HG02981 (cell line): ENCODE data around the gene PPDPF.
"Not testable (repeated sequence)": the region's sequence is repeated elsewhere in the genome, so short reads cannot be mapped to it uniquely, and the experiment has no call there.

Source experiments
- ATAC-seq: cut with Tn5 transposase; IDR thresholded peaks from one replicate; pipeline ENCODE4 v1.9.1; 2021; ENCODE audit warnings: mild to moderate bottlenecking, moderate library complexity; ENCODE audit not compliant: unreplicated experiment

PPDPF gene

DNA sequence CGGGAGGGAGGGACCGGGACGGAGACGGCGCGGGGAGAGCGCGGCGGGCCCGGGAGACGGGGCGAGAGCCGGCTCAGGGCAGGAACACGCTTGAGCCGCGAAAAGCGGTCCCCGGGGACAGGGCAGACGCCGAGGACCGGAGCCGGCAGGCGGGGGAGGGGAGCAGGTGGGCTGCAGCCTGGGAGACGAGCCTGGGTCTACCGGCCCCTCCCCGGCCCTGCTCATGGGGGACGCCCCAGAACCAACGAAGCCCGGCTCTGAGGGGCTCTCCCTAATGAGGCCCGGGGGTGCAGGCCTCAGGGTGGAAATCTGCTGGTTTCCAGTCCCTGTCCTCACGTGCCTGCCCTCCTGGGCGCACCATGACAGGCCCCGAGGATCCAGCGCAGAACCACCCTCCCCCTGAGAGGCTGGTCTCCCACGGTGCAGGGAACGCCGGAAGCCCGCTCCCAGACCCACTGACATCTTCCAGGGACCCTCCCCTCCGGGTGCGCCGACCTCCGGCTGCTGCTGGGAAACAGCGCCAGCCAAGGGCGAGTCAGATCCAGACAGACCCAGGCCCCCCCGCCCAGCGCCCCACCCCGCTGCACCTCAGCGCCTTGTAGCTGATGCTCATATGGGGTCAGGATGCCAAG lies 21.1 kb upstream of the PPDPF start:
- no peak for ATAC-seq

DNA sequence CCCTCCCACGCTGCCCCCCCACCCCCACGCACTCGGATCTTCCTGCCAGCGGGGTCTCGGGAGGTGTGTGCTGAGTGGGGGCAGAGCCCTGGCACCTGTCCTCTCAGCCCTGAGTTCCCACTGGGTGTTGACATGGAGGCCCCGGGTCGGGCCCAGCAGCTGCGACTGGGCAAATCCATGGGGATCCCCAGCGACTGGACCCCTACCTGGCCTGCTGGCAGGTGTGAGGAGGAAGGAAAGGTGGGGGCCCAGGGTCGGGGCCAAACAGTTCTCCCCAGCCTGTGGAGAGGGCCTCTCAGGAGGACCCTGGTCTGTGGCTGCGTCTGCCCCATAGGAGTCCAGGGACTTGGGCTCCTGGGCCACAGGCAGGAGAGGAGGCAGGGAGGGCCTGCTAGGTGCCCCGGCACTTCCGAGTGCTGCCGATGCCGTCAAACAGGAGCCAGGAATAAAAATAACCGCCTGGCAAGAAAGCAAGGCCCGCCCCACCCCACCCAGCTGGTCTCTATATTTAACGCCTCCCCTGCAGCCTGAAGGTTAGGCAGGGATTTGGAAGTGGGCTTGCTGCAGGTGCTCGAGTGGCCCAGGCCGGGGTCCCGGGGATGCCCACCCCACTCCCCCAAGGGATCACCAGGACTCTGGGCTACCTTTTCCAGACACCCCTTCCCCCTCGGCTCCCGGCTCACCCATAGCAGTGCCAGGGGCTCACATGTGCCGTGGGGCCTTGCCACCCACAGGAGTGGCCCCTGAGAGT lies 20.2 kb upstream of the PPDPF start:
- no peak for ATAC-seq

DNA sequence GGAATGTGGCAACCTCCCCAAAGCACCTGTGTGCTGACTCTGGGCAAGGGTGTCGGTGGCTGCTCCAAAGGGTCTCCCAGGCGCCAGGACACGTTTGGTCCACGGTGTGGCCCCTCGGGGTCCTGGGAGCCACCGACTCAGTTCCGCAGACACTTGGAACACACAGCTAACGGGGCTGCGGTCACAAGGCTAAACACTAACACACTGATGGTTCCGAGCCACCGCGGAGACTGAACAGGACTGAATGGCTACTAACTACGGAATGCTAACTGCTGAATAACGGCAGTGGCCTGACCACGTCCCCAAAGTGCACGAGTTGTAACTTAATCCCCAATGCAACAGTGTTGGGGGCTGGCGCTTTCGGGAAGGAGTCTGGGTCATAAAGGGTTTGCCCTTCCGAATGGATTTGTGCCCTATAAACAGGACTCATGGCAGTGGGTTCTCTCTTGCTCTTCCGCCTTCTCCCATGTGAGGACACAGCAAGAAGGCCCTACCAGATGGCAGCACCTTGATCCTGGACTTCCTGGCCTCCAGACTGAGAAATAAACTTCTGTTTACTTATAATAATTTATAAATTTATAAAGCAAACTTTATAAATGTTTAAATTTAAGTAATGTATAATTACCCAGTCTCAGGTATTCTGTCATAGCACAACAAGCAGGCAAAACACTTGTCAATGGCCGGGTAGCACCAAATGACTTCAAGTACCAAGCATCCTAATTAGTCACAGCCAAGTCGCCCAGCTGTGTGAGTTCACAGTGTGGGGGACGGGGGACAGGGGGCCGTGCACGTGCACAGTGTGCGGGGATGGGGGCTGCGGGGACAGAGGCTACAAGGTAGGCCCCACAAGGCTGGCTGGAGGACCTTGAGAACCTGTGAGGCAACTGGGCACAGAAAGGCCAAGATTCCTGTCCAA lies 19.4 kb upstream of the PPDPF start:
- no peak for ATAC-seq

DNA sequence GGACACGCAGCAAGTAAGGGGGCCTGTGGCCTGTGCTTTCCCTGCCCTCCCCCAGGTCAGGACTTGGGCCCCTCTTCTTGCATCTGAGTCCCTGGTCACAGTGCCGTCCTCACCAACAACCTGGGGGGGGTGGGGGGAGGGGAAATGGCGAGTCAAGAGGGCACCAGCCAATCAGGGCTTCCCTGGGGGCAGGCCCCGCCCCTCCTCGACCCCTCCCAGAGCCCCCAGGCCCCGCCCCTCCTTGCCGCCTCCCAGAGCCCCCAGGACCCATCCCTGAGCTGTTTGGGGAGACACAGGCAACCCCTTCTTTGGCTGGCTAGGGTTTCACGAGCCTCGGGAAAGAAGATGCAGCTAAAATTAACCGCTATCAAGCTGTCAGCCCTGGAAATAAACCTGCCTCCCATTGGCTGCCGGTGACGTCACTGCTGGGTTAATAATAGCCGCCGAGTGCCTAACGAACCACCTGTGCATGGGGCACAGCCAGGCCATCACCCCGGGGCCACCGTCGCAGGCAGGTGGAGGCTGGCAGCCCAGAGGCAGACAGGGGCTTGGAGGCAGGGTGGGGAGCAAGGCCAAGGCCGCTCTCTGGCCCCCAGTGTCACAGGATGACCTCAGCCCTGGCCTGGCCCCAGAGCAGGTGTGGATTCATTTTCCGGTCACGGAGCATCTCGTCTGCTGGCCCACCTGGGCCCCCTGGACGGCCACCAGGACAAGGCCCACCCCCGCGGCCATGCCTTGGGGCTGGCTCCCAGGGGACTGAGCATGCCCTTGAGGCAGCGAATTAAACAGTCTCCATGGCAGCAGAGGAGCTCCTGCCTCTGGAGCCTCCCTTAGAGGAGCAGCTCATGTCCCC lies 18.5 kb upstream of the PPDPF start:
- no peak for ATAC-seq

DNA sequence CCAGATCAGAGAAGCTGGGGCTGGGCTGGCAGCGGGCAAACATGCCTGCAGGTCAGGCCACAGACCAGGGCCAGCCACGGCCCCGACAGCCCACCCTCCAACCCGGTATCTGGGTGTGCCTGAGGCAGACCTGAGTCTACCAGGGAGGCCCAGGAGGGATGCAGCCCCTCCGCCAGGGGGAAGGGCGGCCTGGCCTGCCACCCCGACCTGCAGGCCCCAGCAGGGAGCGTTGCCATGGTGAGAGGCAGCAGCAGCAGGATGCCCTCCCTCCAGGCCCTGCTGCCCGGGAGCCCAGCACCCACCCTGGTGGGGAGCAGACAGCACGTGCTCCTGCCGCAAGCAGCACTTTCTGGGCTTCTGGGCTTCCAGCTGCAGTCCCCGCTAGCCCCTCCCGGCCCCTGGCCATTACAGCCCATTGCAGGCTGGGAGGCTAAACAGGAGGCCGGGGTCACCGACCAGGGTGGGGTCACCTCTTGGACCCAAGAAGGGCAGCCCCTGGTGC lies 17.8 kb upstream of the PPDPF start:
- ATAC-seq = no peak

DNA sequence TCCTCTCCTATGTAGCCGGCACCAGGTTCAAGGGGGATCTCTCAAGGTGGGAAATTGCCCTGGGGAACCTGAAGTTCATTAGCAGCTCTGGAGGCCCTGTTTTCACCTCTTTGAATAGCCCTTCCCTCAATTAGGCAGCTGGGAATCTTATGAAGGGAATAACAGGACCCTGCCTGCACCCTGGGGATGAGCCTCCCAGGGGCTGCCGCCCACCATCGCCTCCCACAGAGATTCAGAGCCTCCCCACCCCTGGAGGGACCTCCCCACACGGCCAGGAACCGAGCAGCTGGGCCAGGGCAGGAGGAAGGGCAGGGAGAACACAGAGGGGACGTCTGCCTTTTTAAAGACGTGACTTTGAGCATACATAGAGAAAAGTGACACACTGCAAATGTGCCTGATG lies 17.0 kb upstream of the PPDPF start:
- no peak for ATAC-seq

DNA sequence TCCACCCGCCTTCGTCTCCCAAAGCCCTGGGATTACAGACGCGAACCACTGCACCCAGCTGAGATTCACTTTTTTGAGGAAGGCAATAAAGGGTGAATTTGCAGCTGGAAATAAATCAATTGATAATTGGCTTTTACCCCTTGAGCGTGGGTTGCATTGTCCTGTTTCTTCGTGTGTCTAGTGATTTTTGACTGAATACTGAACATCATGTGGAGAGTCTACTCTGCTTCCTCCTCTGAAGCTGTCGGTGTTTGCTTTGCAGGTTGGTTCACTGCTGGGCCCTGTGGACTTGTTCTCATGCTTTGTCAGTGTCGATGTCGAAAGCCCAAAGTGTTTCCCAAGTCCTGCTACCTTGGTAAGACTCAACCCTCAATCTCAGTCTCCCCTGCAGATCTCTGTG lies 15.9 kb upstream of the PPDPF start:
- no peak for ATAC-seq

DNA sequence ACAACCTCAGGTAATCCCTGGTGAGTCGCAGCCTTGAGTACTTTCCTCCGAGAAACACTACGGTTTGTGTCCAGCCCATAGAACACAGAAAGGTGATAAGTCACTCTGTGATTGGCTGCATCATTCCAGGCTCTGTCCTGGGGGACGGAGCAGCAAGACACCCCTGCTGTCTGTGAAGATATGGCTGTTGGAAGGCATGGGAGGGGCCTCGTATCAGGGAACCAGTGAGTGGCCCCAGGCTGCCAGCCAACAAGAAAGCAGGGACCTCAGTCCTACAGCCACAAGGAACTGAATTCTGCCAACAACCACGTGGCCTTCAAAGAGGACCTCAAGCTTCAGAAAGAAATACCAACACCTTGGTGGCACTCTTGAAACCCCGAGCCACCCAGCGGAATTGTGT lies 15.3 kb upstream of the PPDPF start:
- no peak for ATAC-seq

DNA sequence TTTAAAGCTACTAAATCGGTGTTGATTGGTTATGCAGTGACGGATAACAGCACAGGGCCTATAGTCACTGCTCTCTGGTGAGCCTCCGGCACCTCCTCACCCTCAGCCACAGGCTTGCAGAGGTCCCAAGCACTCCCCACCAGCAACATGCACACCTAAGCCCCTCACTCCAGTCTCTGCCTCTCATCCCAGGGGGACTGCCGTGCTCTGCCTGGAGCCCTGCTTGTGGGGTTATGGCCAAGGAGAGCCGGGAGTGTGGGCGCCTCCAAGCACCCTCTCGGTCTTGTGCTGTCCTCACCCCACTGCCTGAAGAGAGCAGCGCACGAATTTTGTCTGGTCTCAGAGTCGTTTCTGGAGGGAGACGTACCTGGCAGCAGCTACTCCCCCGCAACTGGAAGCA lies 14.8 kb upstream of the PPDPF start:
- ATAC-seq = no peak

DNA sequence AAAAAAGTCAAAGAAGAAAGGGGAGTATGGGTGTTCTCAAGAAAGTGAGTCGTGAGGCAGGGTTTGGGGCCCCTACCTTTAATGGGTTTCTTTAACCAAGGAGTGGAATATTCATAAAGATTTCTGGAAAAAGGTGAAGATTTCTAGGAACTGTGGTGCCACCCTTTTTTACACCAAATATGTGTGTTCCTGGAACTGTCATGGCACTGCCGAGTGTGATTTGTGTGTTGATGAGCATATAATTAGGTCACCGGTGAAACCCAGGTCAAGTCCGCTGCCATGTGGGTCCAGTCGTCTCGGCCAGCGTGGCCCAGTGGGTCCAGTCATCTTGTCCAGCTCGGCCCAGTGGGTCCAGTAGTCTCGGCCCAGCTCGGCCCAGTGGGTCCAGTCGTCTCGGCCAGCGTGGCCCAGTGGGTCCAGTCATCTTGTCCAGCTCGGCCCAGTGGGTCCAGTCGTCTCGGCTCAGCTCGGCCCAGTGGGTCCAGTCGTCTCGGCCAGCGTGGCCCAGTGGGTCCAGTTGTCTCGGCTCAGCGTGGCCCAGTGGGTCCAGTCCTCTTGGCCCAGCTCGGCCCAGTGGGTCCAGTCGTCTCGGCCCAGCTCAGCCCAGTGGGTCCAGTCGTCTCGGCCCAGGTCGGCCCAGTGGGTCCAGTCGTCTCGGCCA lies 13.4 kb upstream of the PPDPF start:
- no peak for ATAC-seq

DNA sequence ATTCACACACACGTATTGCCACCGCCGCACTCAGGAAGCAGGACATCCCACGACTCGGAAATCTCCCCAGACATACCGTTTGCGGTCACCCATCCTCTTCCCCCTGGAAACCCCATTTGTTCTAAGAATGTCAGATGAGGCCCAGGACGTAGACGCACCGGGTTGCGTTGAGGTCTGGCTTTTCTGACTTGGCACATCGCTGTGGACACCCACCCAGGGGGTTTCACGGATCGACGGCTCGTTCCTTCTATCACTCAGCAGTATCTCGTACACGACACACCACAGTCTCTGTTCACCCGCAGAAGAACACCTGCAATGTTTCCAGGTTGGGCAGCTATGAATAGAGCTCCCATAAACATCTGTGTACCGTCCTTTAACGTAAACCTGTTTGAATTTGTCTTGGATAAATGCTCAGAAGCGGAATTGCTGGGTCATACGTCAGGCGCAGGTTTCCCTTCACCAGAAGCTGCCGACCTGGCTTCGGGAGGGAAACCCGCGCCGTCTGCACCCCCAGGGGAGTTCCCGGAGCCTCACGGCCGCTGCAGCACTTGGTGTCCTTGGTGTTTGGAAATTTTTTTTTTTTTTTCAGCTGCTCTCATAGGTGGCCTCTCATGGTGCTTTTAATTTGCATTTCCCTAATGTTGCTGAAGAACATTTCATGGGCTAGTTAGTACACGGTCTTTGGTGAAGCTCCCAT lies 12.3 kb upstream of the PPDPF start:
- ATAC-seq = no peak

DNA sequence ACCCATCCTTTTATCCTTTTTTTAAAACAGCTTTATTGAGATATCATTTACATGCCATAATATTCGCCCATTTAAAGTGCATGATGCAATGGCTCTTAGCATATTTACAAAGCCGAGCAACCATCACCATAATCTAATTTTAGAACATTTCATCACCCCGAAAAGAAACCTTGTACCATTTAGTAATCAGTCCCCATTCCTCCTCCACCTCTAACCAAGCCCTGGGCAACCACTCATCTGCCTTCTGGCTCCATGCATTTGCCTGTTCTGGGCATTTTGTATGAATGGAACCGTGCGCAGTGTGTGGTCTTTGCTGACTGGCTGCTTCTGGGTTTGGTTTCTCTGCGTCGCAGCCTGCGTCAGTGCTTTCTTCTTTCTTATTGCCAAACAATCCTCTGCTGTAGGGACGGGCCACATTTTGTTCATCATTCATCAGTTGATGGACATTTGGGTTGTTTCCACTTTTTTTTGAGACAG lies 11.4 kb upstream of the PPDPF start:
- no peak for ATAC-seq

DNA sequence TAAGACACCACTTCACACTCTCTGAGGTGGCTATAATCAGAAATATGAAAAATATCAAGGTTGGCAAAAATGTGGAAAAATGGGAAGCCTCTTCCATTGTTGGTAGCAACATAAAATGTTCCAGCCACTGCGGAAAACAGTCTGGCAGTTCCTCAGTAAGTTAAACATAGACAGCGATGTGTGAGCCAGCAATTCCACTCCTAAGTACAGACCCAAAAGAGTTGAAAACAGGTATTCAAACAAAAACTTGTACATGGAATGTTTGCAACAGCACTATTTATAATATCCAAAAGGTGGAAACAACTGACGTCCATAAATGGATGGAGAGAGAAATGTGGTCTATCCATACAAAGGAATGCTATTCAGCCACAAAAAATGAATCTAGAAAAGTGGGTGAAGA lies 7.4 kb upstream of the PPDPF start:
- ATAC-seq = no peak

DNA sequence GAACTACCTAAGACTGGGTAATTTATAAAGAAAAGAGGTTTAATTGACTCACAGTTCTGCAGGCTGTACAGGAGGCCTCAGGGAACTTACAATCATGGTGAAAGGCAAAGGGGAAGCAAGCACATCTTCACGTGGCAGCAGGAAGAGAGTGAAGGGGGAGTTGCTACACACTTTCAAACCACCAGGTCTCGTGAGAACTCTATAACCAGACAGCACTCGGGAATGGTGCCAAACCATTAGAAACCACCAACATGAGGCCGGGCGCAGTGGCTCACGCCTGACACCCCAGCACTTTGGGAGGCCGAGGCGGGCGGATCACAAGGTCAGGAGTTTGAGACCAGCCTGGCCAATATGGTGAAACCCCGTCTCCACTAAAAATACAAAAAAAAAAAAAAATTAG lies 6.0 kb upstream of the PPDPF start:
- ATAC-seq = not testable (repeated sequence)

DNA sequence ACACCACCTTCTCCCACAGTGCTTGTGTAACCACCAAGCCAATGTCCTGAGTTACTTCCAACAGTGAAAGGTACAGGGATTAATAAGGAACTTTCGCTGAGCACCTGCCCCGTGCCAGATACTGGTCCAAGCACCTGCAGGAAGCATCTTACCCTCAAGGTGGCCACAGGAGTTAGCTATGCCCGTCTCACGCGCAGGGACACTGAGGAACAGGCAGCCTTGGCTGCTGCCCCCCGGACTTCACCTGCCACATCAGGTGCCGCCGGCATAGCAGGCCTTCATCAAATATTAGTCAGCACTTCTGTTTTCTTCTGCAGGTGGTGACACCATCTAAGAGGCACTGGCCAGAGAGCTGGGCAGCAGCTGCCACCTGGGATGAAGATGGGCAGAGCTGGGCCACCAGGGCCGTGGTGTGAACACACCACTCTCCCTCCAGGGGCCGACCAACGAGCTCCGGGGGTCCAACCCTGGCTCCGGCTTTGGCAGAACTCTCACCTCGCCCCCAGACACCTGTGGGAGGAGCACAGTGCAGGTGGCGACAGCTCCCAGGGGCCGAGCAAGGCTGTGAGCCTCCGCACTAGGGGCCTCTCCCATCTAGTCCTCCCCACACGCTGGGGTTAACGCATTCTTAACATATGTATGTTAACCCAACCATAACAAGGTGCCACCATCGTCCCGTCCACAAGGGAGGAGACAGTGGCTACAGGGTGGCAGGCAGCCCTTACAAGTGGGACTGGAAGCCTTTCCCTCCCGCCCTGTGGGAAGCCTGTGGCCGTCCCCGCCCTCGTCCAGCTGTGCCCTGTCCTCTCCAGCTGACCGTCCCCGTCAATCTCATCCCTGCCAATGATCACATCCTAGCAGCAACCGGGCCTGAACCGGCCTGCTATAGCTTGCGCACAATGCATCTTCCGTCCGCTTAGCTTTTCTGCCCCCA lies 2.9 kb upstream of the PPDPF start:
- ATAC-seq = no peak

DNA sequence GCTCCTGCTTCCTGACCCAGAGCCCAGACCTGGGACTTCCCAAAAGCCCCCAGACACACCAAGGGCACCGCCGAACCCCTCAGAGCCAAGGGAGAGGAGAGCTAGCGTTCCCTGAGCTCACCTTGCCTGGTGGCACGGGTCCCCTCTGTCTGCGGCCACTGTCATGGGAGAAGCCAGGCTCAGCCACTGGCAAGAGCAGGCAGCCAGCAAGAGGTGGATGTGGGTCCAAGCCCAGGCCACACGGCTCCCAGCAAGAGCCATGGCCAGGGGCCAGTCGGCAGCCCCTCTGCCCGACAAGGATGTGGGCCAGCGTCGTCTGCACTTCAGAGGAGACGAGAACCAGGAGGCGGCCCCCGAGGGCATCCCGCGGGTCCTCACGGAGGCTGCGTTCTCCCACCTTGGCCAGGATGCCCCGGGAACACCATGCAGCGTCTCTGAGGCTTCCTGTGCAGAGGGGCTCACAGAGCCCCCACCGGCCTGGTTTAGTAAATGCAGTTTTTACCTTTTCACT lies 2.2 kb upstream of the PPDPF start:
- ATAC-seq = no peak

DNA sequence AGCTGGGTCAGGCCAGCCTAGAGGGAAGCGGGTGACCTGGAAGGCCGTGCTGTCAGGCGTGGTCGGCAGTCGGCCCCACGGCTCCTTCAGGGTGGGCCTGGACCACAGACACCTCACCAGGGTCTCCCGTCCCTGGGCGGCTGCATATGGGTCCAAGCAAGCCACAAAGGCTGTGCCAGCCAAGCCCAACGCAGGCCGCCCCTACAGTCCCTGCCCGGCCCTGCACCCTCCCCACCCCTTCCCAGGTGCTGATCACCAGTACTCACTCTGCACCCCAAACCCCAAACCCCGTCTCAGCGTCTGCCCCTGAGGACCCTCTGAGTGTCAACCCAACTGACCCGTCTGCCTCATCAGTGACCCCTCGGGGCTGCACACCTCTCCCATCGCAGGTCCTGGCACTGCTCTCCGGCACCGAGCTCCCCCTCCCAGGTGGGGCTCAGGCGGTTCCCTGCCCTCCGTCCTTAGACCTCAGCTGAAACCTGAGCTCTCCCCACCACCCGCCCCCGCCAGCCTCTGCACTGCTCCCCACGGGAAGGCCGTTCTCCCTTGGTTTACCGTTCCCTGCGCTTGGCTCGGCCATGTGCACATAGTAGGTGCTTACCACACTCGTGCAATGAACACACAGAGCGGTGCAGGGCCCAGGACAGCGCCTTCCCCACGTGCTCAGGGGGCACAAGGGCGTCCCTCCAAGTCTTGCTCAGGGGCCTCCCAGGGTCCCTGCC lies 1.5 kb upstream of the PPDPF start:
- no peak for ATAC-seq
